GM03348 (cell line): ENCODE measurements around the gene NAA40.

Experiments
- DNase-seq: peaks from one replicate; pipeline ENCODE4 v3.0.0; 2012; ENCODE audit warnings: low spot score

The NAA40 gene

GRCh38 chr11:63986932-63987513 is 48.2 kb downstream of the NAA40 start:
- DNase-seq = no peak

- no peak for DNase-seq
These were observed 52.8 kb downstream of the NAA40 start for GRCh38 chr11:63991558-63991957.

GRCh38 chr11:63993100-63993499 is 54.3 kb downstream of the NAA40 start:
- no peak for DNase-seq

- no peak for DNase-seq
These were observed 55.2 kb downstream of the NAA40 start for GRCh38 chr11:63993993-63994392.

- DNase-seq = no peak
These were observed 57.7 kb downstream of the NAA40 start for GRCh38 chr11:63996512-63996911.

GRCh38 chr11:63997104-63997700 is 58.4 kb downstream of the NAA40 start:
- no peak for DNase-seq

GRCh38 chr11:63997801-63998337 is 59.1 kb downstream of the NAA40 start:
- no peak for DNase-seq

GRCh38 chr11:63998558-63999348 is 60.0 kb downstream of the NAA40 start:
- no peak for DNase-seq

GRCh38 chr11:63999349-64000025 is 60.7 kb downstream of the NAA40 start:
- peak; percentile 67 for DNase-seq

GRCh38 chr11:64000026-64000739 is 61.4 kb downstream of the NAA40 start:
- peak; percentile 97 for DNase-seq

- DNase-seq = no peak
These were observed 62.1 kb downstream of the NAA40 start for GRCh38 chr11:64000740-64001483.

- no peak for DNase-seq
These were observed 63.0 kb downstream of the NAA40 start for GRCh38 chr11:64001484-64002420.

GRCh38 chr11:64003807-64004589 is 65.2 kb downstream of the NAA40 start:
- no peak for DNase-seq

- DNase-seq = no peak
These were observed 65.8 kb downstream of the NAA40 start for GRCh38 chr11:64004590-64004984.

GRCh38 chr11:64005691-64006090 is 66.9 kb downstream of the NAA40 start:
- no peak for DNase-seq

- no peak for DNase-seq
These were observed 67.6 kb downstream of the NAA40 start for GRCh38 chr11:64006398-64006797.
